ENCODE measurements around the gene EDAR. TPM values are rescaled to one million over a fixed set of nuclear protein-coding genes. Genes with fewer than 3 reads are reported as not detected.
A peak's percentile ranks its signal among the peaks of the same experiment; 100 is the strongest.

EDAR gene
- total RNA-seq, 1 donor from 2014 or later: 1.0 TPM

DNA sequence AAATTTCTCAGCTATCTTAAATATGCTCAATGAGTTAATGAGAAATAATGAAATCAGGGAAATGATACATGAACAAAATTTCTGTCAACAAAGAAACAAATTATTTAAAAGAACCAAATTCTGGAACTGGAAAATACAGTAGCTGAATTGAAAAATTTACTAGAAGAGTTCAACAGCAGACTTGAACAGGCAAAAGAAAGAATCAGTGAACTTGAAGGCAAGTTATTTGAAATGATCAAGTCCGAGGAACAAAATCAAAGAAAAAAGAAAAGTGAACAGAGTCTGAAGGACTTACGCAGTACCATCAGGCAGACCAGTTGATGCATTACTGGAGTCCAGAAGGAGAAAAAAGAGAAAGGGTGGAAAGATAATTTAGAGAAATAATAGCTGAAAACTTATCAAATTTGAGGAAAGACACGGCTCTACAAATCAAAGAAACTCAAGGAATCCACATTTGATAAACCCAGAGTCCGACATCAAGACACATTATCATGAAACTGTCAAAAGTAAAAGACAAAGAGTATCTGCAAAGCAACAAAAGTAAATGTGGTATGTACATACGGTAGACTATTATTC, 118.9 kb downstream of the EDAR start:
- TF ChIP-seq, protein P1, sequence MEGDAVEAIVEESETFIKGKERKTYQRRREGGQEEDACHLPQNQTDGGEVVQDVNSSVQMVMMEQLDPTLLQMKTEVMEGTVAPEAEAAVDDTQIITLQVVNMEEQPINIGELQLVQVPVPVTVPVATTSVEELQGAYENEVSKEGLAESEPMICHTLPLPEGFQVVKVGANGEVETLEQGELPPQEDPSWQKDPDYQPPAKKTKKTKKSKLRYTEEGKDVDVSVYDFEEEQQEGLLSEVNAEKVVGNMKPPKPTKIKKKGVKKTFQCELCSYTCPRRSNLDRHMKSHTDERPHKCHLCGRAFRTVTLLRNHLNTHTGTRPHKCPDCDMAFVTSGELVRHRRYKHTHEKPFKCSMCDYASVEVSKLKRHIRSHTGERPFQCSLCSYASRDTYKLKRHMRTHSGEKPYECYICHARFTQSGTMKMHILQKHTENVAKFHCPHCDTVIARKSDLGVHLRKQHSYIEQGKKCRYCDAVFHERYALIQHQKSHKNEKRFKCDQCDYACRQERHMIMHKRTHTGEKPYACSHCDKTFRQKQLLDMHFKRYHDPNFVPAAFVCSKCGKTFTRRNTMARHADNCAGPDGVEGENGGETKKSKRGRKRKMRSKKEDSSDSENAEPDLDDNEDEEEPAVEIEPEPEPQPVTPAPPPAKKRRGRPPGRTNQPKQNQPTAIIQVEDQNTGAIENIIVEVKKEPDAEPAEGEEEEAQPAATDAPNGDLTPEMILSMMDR (conservative IDR thresholded peaks at IDR 0.05; ENCODE audit: low read depth, low read length): no peak
- H3K4me3 ChIP-seq (ENCODE audit: low read depth, low read length): no peak overlapping the region
- DNase-seq (ENCODE audit: low read depth): no peak

DNA sequence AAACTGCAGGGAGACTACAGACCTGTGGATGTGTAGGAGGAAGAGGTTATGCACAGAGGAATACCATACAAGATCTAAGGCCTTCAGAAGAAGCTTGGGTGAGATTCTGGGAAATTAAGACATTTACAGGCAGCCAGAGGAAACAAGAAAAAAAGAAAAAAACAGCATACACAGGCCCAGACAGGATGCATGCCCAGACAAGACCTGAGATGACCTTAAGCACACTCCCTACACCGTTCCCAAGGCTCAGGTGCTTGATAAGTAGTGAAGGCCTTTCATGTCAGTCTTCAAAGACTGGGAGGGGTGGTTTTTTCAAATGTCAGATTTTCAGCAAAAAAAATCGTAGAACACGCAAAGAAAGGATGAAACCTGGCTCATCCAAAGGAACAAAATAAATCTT, 119.5 kb downstream of the EDAR start:
- H3K4me3 ChIP-seq (ENCODE audit: low read depth, low read length): no peak overlapping the region
- TF ChIP-seq, protein P1 (conservative IDR thresholded peaks at IDR 0.05; ENCODE audit: low read depth, low read length): no peak
- DNase-seq (ENCODE audit: low read depth): no peak

DNA sequence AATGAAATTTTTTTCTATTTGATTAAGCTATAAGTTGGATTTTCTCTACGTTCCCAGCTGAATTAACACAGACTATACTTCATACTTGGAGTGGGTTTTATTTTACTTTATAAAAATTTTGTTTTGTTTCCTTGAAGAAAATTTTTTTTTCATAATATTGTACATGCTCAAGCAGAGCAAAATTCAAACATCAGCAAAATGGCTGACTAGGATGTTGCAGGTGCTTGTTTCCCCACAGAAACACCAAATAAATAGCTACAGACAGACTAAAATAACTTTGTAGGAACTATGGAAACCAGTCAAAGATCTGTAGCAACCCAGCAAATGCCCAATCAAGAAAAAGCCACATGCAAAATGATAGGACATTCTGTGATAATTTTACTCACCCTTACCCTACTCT, 120.1 kb downstream of the EDAR start:
- TF ChIP-seq, protein P1 (conservative IDR thresholded peaks at IDR 0.05; ENCODE audit: low read depth, low read length): no peak
- DNase-seq (ENCODE audit: low read depth): no peak
- no peak overlapping the region for H3K4me3 ChIP-seq (ENCODE audit: low read depth, low read length)

DNA sequence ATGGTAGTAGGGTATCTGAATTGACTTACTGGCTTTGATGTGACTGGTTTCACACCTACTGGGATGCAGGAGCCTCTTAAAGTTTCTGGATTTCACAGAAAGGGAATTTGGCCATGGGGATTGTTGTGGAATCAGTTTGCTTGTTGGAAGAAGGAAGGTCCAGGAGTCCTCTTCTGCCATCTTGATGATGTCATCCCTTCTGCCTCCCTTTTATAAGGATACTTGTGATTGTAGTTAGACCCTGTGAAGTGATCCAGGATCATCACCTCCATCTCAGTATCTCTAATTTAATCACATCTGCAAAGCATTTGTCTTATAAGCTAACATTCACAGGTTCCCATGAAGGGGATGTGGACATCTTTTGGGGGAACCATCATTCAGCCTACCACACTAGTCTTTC, 123.0 kb downstream of the EDAR start:
- TF ChIP-seq, protein P1 (conservative IDR thresholded peaks at IDR 0.05; ENCODE audit: low read depth, low read length): no peak
- no peak overlapping the region for H3K4me3 ChIP-seq (ENCODE audit: low read depth, low read length)
- DNase-seq (ENCODE audit: low read depth): no peak

DNA sequence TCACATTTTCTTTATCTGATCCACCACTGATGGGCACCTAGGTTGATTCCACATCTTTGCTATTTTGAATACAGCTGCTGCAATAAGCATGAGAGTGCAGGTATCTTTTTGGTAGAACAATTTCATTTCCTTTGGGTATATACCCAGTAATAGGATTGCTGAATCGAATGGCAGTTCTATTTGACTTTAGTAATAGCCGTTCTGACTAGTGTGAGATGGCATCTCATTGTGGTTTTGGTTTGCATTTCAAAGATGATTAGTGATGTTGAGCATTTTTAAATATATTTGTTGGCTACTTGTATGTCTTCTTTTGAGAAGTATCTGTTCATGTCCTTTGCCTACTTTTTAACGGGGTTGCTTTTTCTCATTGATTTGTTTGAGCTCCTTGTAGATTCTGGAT, 130.1 kb downstream of the EDAR start:
- no peak overlapping the region for H3K4me3 ChIP-seq (ENCODE audit: low read depth, low read length)
- TF ChIP-seq, protein P1 (conservative IDR thresholded peaks at IDR 0.05; ENCODE audit: low read depth, low read length): no peak
- DNase-seq (ENCODE audit: low read depth): no peak

DNA sequence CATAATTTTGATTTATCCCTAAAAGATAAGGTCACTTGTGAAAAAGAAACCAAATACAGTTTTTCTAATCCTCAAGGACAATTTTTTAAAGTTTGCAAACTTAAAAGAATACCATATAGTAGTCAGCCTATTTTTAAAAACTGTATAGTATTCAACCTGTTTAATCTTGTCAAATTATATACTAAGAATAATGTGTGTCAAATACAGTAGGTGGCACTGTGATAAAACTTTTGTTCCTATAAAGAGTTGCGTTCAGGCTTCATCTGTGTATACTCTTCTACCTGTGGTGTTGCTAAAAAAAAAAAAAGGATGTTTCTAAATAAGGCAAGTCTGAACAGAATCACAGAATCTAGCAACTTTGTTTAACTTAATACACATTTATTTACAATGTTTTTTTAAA, 133.8 kb downstream of the EDAR start:
- H3K4me3 ChIP-seq (ENCODE audit: low read depth, low read length): no peak overlapping the region
- no peak for DNase-seq (ENCODE audit: low read depth)
- TF ChIP-seq, protein P1 (conservative IDR thresholded peaks at IDR 0.05; ENCODE audit: low read depth, low read length): peak; percentile 33

DNA sequence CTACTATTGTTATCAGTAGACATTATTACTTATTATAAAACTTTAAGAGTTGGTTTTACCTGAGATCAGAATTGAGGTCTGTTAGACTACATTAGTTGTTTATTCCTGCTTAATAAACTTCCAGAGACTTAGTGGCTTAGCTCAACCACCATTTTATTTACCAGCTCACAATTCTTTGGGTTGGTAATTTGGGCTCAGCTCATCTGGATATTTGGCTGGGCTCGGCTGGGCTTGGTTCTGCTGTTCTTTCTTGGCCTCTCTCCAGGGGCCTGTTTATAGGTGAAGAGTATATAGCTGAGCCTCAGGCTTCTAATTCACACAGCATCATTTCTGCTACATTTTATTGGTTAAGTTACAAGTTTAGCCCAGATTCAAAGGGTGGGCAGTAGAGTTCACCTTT, 134.5 kb downstream of the EDAR start:
- H3K4me3 ChIP-seq (ENCODE audit: low read depth, low read length): no peak overlapping the region
- TF ChIP-seq, protein P1 (conservative IDR thresholded peaks at IDR 0.05; ENCODE audit: low read depth, low read length): no peak
- DNase-seq (ENCODE audit: low read depth): no peak

Data from epithelial cell of proximal tubule (primary cell).